Measurements from ENCODE around the gene SHISA6.

The SHISA6 gene

DNA sequence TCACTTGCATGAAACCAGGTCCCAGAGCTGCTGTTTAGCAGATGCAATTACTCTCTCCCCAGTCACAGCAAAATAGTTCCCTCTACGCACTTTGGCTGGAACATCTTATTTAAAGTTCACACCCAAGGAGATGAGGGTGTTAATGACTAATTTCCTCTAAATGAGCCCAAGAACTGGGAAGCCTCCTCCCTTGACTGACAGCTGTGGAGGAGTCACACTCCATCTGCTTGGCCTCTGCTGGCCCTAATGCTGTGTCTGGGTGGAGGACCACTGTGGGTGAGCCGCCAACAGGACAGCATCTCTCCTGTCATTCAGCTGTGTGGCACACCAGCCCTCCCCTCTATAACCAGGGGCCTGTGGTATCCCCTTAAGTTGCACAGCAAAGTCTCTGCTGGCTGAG is 115.4 kb downstream of the SHISA6 start:
- DNase-seq, result no peak

DNA sequence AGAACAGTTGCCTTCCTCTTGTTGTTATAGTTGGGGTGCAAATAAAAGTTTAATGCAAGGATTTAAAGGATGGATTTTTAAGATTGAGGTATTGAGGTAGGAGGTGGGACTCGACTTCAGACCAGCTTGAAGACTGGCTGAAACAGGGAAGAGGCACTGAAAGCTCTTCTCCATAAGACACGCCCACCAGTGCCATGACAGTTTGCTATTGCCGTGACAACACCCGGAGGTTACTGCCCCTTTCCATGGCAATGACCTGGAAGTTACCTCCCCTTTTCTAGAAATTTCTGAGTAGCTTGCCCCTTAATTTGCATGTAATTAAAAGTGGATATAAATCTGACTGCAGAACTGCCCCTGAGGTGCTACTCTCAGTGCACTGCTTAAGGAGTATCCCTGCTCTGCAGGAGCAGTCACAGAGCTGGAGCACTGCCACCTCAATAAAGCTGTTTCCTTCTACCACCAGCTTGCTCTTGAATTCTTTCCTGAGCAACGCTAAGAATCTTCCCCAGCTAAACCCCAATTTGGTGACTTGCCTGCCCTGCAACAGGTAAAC is 122.6 kb downstream of the SHISA6 start:
- DNase-seq, result no peak

DNA sequence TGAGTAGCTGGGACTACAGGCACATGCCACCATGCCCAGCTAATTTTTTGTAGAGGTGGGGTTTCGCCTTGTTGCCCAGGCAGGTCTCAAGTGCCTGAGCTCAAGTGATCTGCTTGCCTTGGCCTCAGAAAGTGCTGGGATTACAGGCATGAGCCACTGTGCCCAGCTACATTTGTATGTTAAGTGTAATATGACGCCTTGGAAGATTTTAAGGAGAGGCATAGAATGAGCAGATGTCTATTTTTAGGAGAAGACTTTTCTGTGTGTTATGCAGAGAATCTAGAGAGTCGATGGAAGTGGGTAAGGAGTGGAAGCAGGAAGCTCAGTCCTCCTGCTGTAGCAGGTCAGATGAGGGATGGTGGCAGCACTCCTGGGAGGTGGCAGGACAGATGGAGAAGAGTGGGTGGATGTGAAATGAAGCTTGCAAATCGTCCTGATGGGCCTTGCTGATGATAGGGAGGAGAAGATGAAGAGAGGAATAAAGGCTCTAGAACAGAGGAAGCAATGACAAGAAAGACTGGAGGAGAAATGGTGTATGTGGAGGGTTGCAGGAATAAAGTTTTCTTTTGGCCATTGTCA is 125.3 kb downstream of the SHISA6 start:
- no peak for DNase-seq

DNA sequence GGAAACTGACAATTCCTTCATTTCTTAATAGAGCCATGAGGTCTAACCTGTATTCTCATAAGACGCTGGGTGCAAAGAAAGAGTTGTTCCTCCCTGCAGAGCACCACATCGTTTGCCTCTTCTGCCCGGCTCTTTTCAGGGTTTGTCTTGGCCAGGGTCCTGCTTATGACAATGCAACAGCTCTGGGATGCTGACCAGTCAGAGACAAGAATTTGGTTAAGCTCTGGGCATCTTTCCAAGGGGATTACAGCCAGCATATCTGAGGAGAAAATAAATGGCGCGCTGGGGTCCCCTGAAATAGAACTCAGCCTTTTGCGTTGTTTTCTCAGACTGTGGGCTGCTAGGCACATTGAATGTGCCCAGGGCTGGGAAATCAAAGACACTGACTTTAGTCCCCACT is 128.6 kb downstream of the SHISA6 start:
- DNase-seq, result no peak

DNA sequence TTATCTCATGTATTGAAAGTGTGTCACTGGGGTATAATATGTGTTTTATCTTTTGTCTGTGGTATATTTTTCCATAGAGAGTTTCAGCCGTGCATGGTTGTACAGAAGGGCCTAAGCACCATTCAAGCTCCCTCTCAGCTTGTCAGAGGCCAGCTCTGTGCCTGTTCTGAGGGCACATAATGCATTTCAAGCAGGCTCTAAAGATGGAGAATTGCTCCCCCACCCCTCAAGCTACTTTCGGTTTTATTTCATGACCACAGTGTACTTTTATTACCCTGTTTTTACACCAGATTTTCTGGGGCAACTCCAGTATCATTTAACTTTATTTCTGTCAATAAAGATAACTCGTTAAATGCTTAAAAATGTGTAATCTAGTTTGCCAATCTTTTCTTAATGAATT is 131.7 kb downstream of the SHISA6 start:
- no peak for DNase-seq

DNA sequence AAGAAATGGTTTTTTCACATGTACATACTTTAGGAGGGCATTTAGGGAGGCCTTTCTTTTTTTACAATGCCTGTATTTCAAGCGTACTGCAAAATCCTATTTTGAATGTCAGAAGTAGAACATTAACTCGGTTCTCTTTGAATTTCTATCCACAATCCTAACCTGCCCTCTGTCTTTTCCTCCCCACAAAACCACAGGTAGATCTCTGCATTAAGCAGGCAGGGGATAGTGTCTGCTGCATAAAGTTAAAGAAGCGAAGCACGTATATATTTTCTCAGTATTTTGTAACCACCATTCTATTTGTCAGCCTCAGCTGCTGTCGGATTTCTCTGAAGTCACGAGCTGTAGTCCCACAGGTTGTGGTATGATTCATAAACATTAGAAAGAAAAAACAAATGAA is 137.5 kb downstream of the SHISA6 start:
- no peak for DNase-seq

DNA sequence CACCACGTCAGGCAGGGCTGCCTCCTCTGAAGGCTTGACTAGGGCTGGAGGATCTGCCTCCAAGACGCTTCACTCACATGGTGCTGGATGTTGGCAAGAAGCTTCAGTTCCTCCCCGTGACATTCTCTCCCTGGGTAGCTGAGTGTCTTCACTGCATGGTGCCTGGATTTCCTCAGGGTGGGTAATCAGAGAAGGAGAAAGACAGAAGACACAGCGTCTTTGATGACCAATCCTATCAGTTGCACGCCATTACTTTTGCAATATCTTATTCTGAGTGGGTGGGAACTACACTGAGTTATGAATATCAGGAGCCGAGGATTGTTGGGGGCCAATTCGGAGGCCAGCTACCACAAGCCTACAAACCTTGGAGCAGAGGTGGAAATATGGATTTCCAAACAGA is 139.7 kb downstream of the SHISA6 start:
- no peak for DNase-seq

DNA sequence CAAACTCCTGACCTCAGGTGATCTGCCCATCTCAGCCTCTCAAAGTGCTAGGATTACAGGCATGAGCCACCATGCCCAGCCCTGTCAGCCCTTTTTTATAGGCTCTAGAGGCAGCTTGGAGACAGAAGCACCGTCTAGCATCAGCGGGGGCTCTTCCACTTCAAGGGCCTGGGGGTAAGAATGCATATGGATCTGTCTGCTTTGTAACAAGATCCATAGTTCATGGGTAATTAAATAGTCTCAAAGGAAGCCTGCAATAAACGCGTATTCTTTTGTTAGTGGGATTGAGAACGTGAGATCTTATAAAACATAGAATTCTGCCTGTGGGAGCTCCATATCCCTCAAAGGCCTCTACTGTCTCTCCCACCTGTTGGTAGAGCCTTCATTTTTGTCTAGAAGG is 142.1 kb downstream of the SHISA6 start:
- no peak for DNase-seq

DNA sequence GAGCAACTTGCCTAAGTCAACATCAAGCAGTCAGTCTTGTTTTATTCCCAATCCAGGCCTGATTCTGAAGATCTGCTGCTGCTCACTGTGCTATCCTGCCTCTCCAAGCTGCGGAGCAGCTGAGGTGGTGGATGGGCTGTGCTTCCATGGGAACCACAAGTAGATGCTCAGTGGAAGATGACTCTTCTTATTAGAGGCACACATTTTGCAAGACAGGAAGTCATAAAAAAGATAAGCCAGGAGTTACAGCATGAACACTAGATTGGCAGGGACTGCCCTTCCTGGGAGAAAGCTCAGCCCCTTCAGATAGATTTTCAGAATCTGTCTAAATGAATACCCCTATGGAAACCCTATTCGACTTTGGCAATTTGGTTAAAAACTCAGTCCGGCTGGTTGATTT is 143.1 kb downstream of the SHISA6 start:
- DNase-seq, result no peak

DNA sequence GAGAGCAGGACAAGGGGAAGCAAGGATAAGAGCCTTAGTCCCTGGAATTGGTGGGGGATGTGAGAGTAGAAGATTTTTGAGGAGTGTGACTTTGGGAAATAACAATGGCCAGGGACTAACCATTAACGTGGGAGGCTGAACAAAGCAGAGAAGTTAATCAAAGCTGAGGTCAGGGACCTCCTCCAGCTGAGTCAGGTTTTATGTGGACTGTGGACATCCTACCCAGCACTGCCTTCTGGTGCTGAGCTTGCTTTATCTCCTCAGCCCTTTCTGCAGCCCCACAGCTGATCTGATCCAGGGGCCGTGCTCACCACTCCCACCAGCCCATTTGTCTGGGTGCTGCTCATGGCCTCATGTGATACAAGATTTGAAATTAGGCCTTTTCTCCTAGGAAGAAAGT is 146.6 kb downstream of the SHISA6 start:
- no peak for DNase-seq

DNA sequence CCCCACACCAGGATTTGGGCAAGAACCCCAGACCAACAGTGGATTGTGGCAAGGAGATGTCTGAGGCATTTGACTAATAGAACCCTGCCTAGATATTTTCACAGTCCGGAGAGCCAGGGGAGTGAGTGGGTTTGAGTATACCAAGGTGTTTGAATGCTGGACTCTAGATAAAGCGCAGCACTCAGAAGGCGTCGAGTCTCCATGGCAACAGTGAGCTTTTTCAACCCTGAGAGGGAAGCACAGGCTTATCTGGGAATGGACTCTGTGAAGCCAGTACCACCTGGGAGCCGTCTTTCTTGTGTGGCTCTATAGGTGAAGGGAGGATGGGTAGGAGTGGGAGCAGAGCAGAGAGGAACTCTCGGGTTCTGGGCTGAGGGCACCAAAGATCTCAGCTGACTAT is 147.0 kb downstream of the SHISA6 start:
- no peak for DNase-seq

DNA sequence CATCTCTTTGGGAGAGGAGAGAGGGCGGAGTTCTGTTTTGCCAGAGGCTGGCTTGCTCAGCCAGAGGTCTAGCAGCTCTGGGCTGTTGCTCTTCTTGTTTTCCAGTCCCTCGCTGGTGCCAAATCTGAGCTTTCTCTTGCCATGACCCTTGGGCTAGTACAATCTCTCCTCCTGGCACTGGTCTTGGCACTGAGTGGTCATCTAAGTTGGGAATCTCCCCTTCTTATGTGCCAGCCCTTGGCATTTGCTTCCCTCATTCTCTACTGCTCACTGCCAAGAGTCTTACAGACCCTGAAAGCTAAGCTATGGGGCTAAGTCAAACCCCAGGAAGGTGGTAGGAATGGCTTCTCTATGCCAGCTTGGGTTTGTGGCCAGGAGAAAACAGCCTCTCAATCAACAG is 148.6 kb downstream of the SHISA6 start:
- no peak for DNase-seq

DNA sequence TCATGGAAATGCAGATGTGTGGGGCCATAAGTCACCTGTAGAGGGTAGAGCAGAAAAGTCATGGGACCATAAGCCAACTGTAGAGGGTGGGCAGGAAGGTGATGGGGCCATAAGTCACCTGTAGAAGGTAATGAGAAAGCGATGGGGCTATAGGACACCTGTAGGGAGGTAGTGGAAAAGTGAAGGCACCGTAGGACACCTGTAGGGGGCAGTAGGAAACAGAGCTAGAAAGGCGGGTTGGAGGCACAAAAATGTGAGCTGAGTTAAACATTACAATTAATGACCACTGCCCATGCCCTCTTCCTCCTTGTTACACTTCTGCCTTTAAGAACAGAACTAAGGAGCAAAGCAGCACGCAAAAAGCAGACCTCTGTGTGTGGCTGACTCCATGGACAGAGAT is 150.1 kb downstream of the SHISA6 start:
- no peak for DNase-seq

DNA sequence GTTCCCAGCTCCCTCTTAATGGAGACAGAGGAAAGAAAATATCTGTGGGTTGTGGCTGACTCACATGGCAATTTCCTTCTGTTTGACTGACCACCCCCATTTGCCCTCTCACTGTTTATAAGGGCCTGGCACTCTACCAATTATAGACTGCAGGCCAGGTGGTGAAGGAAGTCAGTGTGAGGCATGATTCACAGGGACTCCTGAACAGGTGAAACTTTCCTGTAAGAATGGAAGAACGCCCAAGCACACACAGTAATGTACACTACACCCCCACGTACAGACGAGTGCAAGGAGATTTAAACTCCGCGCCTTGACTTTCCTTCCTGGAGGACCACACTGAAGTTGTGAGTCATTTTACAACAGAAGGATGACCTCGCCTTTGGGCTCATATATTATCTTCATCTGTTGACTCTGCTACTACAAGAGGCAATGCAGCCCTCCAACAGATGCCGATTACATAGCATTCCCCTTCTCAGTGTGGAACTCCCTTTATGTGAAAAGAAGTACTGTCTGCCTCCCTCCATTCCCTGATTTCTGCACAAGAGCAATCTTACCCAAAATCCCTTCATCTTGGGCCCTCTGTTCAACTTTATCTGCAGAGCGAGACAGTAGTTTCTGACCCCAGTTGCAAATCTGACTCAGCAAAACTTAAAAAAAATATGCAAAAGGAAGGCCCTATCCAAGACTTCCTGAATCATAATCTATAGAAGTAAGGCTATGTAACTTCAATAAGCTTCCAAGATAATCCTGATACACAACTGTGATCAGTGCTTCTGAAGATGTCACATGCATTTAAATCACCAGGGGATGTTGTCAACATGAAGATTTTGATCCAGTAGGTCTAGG is 163.6 kb downstream of the SHISA6 start:
- no peak for DNase-seq

DNA sequence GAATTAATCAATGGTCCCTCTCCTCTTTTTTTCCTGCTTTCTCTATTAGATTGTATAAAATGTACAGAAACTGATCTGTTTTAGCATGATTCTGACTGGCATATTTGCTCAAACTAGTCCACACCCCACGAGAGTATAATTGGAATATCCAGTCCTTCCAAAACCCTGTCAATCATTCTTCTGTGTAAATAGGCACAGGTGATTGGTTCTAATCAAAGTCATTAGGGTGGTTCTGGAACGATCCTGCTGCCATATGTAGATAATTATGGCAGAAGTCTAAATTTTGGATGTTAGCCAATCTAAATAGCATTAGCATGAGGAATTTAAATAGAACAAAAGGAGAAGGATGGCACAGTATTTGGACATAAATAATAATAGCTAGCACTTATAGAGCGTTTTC is 165.7 kb downstream of the SHISA6 start:
- DNase-seq, result no peak

DNA sequence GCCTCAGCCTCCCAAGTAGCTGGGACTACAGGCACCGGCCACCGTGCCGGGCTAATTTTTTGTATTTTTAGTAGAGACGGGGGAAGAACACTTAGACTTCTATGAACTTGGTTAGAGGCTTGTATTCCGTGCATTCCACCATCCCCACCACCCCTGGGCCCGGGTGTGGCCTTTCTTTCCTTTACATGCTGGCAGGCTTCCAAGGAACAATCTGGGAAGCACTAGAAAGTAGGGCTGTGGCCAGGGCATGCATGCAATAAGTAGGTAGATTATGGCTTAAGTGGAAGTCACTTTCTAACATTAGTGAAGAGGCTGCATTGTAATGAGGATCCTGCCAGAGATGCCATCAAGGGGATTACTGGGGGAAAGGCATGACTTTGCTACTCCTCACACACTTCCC is 171.6 kb downstream of the SHISA6 start:
- DNase-seq, result no peak

DNA sequence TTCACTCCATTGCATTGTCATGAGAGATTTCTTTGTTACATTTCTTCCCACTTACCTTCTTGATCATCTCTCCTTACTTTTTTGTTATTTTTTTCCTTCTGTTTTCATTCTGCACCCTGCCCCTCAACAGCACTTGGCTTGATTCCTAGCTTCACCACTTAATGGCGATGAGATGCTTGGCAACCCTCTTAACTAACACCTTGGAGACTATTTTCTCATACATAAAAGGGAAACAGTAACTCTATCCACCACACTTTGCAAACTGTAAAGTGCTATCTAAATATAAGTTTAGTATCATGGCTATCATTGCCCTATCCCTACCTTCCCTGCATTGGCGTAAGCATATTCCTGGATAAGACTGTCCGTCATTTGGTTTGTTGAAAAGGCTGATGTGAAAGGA is 177.3 kb downstream of the SHISA6 start:
- DNase-seq, result no peak

DNA sequence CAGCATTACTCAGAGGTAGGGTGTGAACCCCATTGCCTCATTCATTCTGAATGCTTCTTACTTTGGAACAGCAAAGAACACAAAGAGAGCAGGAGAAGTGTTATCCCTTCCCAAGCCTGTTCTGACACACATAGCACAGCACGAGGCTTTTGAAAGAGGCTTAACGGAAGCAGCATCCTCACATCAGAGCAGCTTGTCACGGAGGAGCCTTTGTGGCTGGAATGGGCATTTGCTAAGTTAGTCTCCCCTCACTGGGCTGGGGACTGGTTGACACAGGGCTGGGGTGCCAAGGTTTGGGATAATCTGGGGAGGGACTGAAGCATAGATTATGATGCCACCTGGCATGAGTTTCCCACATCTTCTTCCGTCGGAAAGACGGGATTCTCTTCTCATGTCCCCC is 189.7 kb downstream of the SHISA6 start:
- no peak for DNase-seq

DNA sequence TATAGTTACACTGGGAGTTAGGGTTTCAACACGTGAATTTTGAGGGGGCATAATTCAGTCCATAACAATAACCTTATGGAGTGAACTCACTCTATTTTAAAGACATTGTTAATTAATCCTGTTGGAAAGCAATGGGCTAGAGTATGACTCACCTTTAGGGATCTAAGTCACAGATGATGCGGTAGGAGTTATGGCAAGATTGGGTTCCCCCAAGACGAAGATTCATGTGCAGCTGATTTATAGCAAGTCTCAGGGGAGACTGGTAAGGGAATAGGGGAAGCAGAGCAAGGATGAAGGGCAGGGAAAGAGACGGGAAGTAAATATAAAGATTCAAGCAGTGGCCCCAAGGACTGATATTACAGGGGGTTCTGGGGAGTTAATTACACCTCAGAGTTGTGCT is 197.7 kb downstream of the SHISA6 start:
- no peak for DNase-seq

DNA sequence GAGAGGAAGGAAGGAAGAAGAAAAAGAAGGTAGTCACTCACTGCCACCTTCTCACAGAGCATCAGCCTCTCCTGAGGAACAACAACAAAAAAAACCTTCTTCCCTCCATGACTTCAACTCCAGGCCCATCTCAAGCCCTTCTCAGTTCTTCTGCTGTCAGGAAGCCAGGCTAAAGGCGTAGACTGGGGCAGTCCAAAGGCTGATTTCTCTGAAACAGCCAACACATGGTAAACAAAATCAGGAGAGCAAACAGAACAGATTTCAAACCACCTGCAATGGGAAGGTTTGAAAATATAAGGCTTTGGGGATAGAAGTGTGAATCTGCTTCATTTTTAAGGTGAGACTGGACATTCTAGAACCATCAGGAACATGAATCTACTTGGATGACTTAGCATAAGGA is 200.0 kb downstream of the SHISA6 start:
- DNase-seq, result no peak

DNA sequence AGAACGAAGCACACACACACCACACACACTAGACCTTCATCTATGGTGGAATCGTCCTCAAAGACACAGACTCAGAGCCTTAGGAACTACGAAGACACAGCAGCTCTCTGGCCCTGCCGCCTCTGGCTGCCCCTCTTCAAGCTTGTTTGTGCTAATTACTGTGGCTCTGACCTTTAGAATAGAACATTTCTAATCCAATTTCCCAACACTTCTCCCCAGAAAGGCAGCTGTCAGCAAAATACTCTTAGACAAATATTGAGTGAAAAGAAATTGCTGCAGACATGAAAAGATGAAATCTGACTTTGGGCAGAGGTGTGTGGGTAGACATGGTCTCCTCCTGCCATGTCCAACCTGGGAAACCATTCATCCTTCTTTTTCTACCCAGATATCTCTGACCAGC is 205.3 kb downstream of the SHISA6 start:
- no peak for DNase-seq

DNA sequence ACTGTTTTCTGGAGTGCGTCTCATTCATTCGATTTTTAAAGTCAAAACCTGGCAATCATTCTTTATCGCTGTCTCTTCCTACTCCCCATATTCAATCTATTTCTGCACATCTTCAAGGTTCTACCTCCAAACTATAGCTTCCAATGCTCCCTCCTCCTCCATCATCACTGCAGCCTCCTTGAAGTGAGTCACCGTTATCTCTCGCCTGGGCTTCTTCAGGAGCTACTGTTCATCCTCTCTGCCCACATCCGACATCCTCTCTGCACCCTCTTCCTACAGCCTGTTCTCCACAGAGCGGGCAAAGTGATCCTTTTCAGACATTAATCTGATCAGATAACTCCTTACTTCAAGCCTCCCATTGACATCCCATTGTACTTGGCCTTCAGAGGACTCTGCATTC is 213.1 kb downstream of the SHISA6 start:
- no peak for DNase-seq

DNA sequence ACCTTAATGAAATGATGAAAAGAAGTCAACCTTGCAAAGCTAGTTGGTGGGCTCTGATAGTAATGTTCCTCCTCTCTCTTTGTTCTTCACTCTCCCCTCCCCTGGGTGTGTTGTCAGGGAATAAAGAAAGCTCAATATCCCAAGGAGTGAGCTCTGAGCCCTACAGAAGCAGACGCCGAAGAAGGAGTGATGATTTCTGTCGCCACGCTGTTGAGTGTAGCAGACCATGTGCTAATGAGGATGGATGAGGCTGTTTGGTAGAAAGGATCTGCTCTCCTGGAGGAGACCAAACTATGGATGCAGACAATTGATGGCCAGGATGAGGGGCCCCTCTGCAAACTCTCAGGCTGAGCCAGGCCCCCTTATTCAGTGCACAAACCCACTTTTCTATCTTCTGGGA is 217.3 kb downstream of the SHISA6 start:
- no peak for DNase-seq

DNA sequence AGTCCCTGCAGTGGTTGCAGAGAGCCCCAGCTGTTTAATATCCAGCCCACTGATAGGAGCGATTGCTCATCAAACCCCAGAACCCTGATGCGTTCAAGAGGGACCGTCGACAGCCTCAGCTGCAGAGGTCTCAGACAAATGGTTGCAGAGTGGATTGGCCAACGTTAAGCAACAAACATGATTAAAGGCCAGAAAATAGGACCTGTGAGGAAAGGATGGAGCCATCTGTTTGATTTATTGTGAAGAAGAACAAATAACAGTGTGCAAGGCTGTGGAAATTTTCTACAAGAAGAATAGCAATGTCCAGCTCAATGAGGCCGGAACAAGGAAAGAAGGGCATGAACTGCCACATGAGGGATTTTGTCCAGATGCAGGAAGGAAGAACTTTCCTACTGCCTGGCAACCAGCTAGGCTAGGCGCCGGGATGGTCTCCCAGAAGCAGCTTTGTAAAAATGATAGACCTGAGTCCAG is 218.9 kb downstream of the SHISA6 start:
- DNase-seq, result no peak

Data from T1000 (cell line).